ENCODE data around the gene CRK.
"Not testable (repeated sequence)": the region's sequence is repeated elsewhere in the genome, so short reads cannot be mapped to it uniquely, and the experiment has no call there.

CRK gene

DNA sequence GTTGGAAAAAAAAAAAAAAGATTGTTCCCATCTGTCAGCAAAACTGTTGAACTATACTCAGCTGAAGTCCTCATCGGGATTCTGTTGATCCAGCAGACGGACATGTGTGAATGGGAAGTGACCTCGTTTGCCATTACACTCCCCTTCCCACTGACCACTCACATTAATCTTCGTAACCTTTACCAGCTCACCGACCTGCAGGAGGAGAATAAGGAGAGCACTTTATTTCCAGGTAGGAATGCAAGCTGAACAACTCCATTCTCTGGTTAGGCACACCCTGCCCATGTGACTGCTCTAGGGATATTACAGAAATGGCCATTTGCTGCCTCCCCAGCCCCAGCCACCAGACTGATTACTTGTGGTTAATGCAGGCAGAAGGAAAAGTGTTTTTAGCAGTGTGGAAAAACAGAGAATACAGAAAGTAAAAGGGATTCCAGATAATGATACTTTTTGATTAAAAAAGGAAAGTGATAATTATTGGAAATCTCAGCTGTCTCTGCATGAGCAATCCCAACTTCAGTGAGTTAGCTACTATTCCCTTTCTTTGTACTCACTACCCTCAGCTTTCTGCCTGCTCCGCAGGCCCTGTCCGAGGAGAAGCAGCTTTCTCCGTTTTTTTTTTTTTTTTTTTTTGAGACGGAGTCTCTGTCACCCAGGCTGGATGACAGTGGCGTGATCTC is 32.4 kb downstream of the CRK start:
- no peak for DNase-seq (ENCODE audit: low read depth in 2 of 2)

DNA sequence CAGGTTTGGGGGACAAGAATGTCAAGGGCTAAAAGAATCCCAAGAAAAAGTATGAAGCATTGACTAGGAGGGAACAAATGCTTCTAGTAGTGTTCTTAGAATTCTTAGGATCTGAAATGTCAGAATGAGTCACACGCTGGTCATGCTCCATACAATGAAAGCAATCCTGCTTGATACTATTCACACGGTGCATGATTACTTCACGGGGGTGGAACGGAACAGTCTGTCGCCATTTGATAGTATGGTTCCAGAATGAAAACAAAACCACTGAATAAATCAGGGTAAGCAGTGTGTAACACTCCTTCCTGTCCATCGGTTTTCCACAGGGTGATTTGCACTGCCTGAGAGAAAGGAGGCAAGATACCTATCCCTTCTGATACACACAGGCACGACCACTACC is 33.1 kb downstream of the CRK start:
- DNase-seq (ENCODE audit: low read depth in 2 of 2): no peak

DNA sequence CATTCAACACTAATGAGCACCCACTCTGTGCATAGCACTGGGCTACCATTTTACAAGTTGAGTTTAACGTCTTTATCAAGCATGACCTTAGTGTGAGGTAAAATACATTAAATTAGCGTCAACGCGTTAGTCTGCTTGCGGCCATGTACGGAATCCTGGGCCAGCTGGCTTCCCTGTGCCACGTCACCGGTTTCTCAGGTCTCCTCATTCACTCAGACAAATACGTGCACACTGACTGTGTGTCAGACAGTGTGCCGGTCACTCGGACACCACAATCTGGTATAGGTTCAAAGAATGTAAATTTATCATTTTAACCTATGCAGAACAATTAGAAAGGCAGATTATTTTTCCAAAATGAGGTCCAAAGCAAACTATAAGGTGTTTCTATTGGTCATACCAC is 34.6 kb downstream of the CRK start:
- no peak for DNase-seq (ENCODE audit: low read depth in 2 of 2)

DNA sequence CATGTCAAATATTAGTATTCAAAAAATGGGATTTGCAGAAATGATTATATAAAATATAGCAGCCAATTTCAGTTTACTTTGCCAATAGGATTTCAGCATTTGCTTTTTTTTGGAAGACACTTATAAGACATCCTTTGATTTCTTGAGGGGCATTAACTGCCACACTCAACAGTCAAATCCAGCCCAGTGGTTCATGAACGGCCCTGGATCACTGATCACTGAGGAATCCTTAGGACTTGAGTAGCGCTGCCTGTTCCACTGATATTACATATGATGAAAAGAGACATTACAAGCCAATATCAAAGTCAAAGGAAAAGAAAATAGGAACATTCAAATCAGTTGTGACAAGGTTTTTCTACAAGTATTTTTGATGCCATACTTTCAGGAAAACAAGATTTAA is 35.1 kb downstream of the CRK start:
- no peak for DNase-seq (ENCODE audit: low read depth in 2 of 2)

- no peak for DNase-seq (ENCODE audit: low read depth in 2 of 2)
These were observed 35.9 kb downstream of the CRK start for GRCh38 chr17:1420163-1420562.

DNA sequence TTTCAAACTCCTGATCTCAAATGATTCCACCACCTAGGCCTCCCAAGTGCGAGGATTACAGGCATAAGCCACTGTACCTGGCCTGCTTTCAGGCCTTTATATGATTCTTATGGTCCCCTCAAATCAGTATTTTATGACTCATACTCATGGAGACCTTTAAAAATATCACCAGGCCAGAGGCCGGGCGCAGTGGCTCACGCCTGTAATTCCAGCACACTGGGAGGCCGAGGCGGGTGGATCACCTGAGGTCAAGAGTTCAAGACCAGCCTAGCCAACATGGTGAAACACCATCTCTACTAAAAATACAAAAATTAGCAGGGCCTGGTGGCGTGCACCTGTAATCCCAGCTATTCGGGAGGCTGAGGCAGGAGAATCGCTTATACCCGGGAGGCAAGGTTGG is 37.6 kb downstream of the CRK start:
- DNase-seq (ENCODE audit: low read depth in 2 of 2): not testable (repeated sequence)

GRCh38 chr17:1416414-1416813 is 39.6 kb downstream of the CRK start:
- no peak for DNase-seq (ENCODE audit: low read depth in 2 of 2)

DNA sequence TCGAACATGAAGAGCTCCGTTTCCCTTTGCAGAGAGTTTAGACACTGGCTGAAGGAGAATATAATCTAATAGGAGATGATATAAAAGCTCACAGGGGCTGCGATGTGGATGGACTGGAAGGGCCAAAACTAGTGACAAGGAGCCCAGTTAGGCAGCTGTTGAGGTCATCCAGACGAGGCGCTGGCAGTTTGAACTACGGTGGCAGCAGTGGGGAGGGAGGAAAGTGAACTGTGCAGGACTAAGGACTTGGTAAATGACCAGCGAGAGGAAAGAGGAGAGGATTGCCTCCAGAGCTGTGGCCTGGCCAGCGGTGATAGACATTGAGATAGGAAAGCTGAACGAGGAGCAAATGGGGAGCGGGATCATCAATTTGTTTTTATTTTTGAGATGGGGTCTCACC is 41.4 kb downstream of the CRK start:
- DNase-seq (ENCODE audit: low read depth in 2 of 2): no peak

GRCh38 chr17:1414001-1414574 is 41.9 kb downstream of the CRK start:
- no peak for DNase-seq (ENCODE audit: low read depth in 2 of 2)

DNA sequence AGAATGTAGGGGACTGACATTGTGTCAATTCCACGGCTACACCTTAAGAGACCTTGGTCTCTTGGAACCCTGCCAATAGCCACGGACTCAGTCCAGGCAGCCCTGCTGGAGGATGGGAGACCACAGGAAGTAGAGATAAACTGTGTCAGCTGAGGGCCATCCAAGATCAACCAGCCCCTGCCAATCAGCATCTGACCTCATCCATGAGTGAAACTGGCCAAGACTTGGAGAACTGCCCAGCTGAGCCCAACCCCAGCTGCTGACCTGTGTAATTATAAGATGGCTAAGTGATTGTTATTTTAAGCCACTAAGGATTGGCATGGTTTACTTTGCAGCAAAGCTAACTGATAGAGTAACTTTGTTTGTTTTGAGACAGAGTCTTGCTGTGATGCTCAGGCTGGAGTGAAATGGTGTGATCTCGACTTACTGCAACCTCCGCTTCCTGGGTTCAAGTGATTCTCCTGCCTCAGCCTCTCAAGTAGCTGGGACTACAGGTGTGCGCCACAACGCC is 42.7 kb downstream of the CRK start:
- no peak for DNase-seq (ENCODE audit: low read depth in 2 of 2)

GRCh38 chr17:1412185-1413110 is 43.6 kb downstream of the CRK start:
- no peak for DNase-seq (ENCODE audit: low read depth in 2 of 2)

DNA sequence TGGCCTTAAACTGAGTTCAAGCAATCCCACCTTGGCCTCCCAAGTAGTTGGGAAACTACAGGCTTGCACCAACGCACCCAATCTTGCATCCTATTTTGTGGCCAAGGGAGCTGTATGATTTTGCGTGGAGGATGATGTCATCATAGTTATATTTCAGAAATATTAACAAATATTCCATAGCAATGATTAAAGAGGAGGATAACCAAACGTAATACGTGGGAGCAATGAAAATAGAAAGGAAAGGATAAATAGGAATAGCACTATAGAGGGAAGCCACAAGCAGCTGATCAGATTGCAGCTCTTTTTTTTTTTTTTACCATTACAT is 53.8 kb downstream of the CRK start:
- no peak for DNase-seq (ENCODE audit: low read depth in 2 of 2)

DNA sequence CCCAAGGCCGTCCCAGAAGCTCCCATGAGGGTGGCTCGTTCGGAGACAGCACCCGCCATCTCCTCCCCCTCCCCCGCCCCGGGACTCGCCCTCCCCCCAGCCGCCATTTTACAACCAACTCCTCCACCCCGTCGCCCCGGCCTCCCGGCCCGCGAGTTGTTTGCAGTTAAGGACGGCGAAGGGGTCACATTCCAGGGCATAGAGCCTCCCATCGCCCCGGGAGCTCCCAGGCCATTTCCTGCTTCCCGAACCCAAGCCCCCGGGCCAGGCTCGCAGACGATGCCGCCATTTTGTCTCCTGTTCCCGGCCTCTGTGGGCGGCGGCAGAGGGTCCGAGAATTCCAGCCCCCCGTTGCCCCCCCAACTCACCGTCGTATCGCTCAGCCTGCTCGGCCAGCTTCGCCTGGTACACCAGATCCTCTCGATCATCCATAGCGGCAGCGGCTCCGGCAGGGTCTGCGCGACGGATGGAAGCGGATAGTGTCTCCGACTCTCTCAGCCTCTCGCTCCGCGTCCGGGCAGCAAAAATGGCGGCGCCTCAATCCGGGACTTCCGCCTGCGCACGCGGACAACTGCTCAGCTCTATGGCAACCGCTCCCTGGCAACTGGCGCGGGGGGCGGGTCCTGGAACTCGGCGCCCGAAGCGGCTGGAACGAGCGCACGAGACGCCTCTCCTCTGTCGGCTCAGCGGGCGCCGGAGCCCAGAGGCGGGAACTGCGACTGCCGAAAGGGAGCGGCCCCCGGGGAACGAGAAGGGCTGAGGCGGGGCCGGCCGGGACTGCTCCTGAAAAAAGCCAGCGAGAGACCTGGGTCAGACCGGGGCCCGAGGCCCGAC is 56.1 kb downstream of the CRK start, which contains the start of gene YWHAE:
YWHAE (minus strand) TSS at position 544 of the 834 bp plus-strand sequence; CDS start at position 432, 112 bp downstream.
- DNase-seq (ENCODE audit: low read depth in 2 of 2): peak; percentile 95 to 96

GRCh38 chr17:1398931-1399678 is 56.9 kb downstream of the CRK start:
- peak; percentile 14 to 23 for DNase-seq (ENCODE audit: low read depth in 2 of 2)

DNA sequence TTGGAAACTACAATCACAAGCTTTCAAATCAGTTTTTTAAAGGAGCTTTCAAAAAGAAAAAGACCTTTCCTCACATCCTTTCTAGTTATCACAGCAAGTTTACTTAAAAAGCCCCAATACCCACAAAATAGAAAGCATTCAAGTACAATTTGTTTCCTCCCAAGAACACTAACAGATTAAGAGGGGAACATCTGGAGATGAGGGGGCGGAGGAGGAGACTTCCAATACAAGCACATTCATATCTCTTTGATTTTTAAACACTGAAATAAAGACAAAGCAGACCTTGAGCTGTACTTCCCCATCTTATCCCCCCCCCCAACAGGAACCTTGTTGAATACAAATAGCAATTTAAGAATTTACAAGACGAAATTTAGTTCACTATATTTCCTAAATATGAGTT is 58.0 kb downstream of the CRK start:
- no peak for DNase-seq (ENCODE audit: low read depth in 2 of 2)

- not testable (repeated sequence) for DNase-seq (ENCODE audit: low read depth in 2 of 2)
These were observed 60.0 kb downstream of the CRK start for GRCh38 chr17:1395876-1396665.

- no peak for DNase-seq (ENCODE audit: low read depth in 2 of 2)
These were observed 64.5 kb downstream of the CRK start for GRCh38 chr17:1391577-1391976.

DNA sequence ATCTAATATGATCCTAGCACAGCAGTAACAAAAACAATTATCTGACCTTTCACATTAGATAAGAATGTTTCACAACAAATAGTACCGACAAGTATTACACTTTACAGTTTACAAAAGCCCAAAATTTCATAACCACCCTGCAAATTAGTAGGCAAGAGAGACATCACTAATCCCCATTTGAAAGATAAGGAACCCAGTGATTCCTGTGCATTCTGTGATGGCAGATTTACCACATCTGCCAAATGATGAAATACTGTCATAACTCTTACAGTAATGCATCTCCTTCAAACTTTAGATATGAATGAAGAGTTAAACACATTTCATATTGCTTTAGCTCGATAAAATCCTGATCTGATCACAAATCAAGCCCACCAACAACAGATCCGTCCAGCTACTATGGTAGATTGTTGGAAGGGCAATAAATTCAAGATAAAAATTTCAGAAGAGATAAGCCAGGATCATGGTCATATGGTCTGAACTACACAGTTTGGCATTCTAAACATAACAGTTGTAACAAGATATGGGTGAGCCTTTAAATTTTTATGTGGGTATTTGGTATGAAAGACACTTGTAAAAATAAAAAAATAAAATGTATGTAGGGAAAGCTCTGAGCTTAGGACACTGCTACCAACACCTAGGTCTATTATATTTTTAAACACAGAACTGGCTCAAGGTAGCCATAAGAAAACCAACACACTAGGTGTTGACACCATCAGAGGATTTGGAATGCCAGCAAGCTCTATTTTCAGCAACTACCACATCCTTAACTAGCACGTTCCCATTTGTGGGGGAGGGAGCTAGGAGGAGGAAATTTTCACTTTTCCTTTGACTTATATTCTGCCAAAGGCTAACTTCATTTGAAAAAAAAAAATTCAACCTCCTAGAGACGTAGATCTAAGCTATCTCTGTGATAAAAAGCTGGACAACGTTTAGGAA is 65.3 kb downstream of the CRK start:
- DNase-seq (ENCODE audit: low read depth in 2 of 2): no peak

Data from stimulated activated CD4-positive, alpha-beta T cell treated with anti-CD3 and anti-CD28 coated beads, Interleukin-12 subunit alpha, Interleukin-12 subunit beta, amount 100 ng/mL, for 24 hours (primary cell).